CD4-positive, alpha-beta T cell (primary cell): ENCODE results near the gene IGFBP2. TPM values are rescaled to one million over a fixed set of nuclear protein-coding genes. Genes with fewer than 3 reads are reported as not detected.

Source experiments
- ATAC-seq: fragments of 200-7000 bp; cut with Tn5 transposase; one replicate; pipeline ENCODE4 v1.10.0; 2022; ENCODE audit warnings: mild to moderate bottlenecking; ENCODE audit not compliant: poor library complexity
- CTCF ChIA-PET: fragments of 350-600 bp; sonication (Branson Sonifier 250); formaldehyde crosslinking; loops from one replicate; lab custom pipeline; 2021; ENCODE audit warnings: antibody characterized with exemption, inconsistent platforms; lab: Charles Lee
- POLR2A ChIA-PET: fragments of 350-600 bp; sonication (Branson Sonifier 250); formaldehyde crosslinking; loops from one replicate; lab custom pipeline; 2021; ENCODE audit warnings: antibody characterized with exemption, inconsistent platforms; lab: Charles Lee
- DNase-seq, 14 experiments: peaks; one replicate each; pipeline ENCODE4 v3.0.0-alpha.2; 2013 to 2020; ENCODE audit warnings: mixed read lengths in 2 of 14
- H3K27ac ChIP-seq, 2 donors: one replicate each; pipeline versions ENCODE4 v1.5.1 to v1.7.0; 2013; ENCODE audit warnings: low read length in 2 of 2, low read depth in 1 of 2, mild to moderate bottlenecking in 1 of 2
- H3K27me3 ChIP-seq, 2 experiments: 1 replicate in 1 of 2; 2 replicates in 1 of 2; pipeline versions ENCODE4 v1.6.1 to v1.7.0; 2013; ENCODE audit warnings: low read length in 2 of 2, control low read depth in 1 of 2, mild to moderate bottlenecking in 1 of 2, moderate library complexity in 1 of 2; ENCODE audit not compliant: insufficient read depth in 2 of 2, control insufficient read depth in 1 of 2
- H3K36me3 ChIP-seq: one replicate; pipeline ENCODE4 v1.6.1; 2013; ENCODE audit warnings: low read length, control low read depth; ENCODE audit not compliant: insufficient read depth
- H3K4me1 ChIP-seq: one replicate; pipeline ENCODE4 v1.6.1; 2013; ENCODE audit warnings: low read length, control low read depth; ENCODE audit not compliant: insufficient read depth
- H3K4me3 ChIP-seq: one replicate; pipeline ENCODE4 v1.5.1; 2013; ENCODE audit warnings: mild to moderate bottlenecking, low read length, moderate library complexity
- H3K9me3 ChIP-seq, 2 experiments: 1 replicate in 1 of 2; 2 replicates in 1 of 2; pipeline versions ENCODE4 v1.6.1 to v1.7.0; 2013; ENCODE audit warnings: low read length in 2 of 2, mild to moderate bottlenecking in 2 of 2, control low read depth in 1 of 2, moderate library complexity in 1 of 2; ENCODE audit not compliant: control insufficient read depth in 1 of 2, insufficient read depth in 1 of 2
- H3K27ac Mint-ChIP-seq: one replicate; pipeline ENCODE4 v1.8.0; 2020; ENCODE audit warnings: mixed read lengths
- H3K27me3 Mint-ChIP-seq: one replicate; pipeline ENCODE4 v1.8.0; 2021; ENCODE audit warnings: mixed read lengths
- H3K36me3 Mint-ChIP-seq: one replicate; pipeline ENCODE4 v1.8.0; 2021; ENCODE audit warnings: low read depth, mixed read lengths
- H3K4me1 Mint-ChIP-seq: one replicate; pipeline ENCODE4 v1.8.0; 2021; ENCODE audit warnings: low read depth, mixed read lengths
- H3K4me3 Mint-ChIP-seq: one replicate; pipeline ENCODE4 v1.8.0; 2020; ENCODE audit warnings: mild to moderate bottlenecking, mixed read lengths
- H3K9me3 Mint-ChIP-seq: one replicate; pipeline ENCODE4 v1.8.0; 2020; ENCODE audit warnings: mixed read lengths
- CTCF ChIP-seq: fragments of 200-600 bp; IDR thresholded peaks from one replicate; pipeline ENCODE4 v1.8.0; 2022; ENCODE audit warnings: antibody characterized with exemption, mild to moderate bottlenecking
- intact Hi-C, 2 experiments: fragments of 100-400 bp; cut with DNase I in 1 of 2; cut with micrococcal nuclease in 1 of 2; formaldehyde crosslinking; loops; one replicate each; pipeline versions ENCODE4 v1.15.1 to v1.9.0; 2023 to 2025; cut with DNase I, micrococcal nuclease
- polyA plus RNA-seq, 2 donors: library from polyadenylated mRNA; unstranded; fragments of 120-200 nt; gene quantifications; one replicate each; pipeline ENCODE4 v1.2.1, GENCODE V29; 2013
- total RNA-seq, 174 experiments: library from RNA in 2 of 174; stranded (reverse) in 2 of 174; gene quantifications; one replicate each; pipeline ENCODE4 v1.2.3 and lab custom pipeline; 2021 to 2026

Gene IGFBP2
- total RNA-seq, result not detected
- polyA plus RNA-seq (2013, experiment 1 of 2), result 0.21 TPM
- polyA plus RNA-seq (2013, experiment 2 of 2), result 4.3 TPM
- total RNA-seq (lab: John Stamatoyannopoulos, UW), result 0 to 6.3 (median 0.06) reads per million in 172 experiments

- CTCF ChIA-PET, result no interaction called here
- Mint-ChIP-seq H3K4me1 (peaks cover 32% of the 10 kb centered on the region), H3K4me3 (peak within 1 kb of the TSS; percentile 76), H3K27me3 (peaks cover 78% of the 10 kb centered on the region), H3K27ac (no peak within 1 kb of the TSS), H3K9me3 (no peaks in the 10 kb centered on the region), H3K36me3 (no peaks in the 10 kb centered on the region)
- TF ChIP-seq CTCF, result no peak
- peak within 1 kb of the TSS; percentile 14 for H3K4me3 ChIP-seq
- peaks cover 24 to 49% of the 10 kb centered on the region in 2 experiments for H3K27me3 ChIP-seq
- H3K36me3 ChIP-seq, result no peaks in the 10 kb centered on the region
- peaks cover 0 to 10% of the 10 kb centered on the region in 2 experiments for H3K9me3 ChIP-seq
- DNase-seq (peak in 1 of 14 experiments; percentile 16), ATAC-seq (no peak)
- POLR2A ChIA-PET, result no interaction called here
- intact Hi-C loops, result no loop called here
- H3K4me1 ChIP-seq, result peaks cover 11% of the 10 kb centered on the region
- no peak within 1 kb of the TSS for H3K27ac ChIP-seq
Measured at GRCh38 chr2:216632952-216633615, at the start of gene IGFBP2. Gene IGFBP2, plus strand, starts transcription at chr2:216633420. Its CDS starts 104 bp downstream, at chr2:216633524.

GRCh38 chr2:216583606-216584005, 49.6 kb upstream of the IGFBP2 start:
- Mint-ChIP-seq H3K27me3 (peaks cover 38% of the 10 kb centered on the region), H3K4me1 (no peaks in the 10 kb centered on the region), H3K9me3 (no peaks in the 10 kb centered on the region), H3K4me3 (no peak overlapping the region), H3K36me3 (no peaks in the 10 kb centered on the region), H3K27ac (no peak overlapping the region)
- POLR2A ChIA-PET, result no interaction called here
- Histone ChIP-seq H3K4me1 (no peaks in the 10 kb centered on the region), H3K27ac (no peak overlapping the region), H3K27me3 (peaks cover 0 to 19% of the 10 kb centered on the region in 2 experiments), H3K36me3 (no peaks in the 10 kb centered on the region), H3K9me3 (no peaks in the 10 kb centered on the region), H3K4me3 (no peak overlapping the region)
- no peak for ATAC-seq
- CTCF ChIA-PET, result no interaction called here
- no peak for DNase-seq
- intact Hi-C loops, result no loop called here
- no peak for TF ChIP-seq CTCF

GRCh38 chr2:216584112-216584511, 49.1 kb upstream of the IGFBP2 start:
- Histone ChIP-seq H3K27ac (no peak overlapping the region), H3K4me1 (no peaks in the 10 kb centered on the region), H3K27me3 (peaks cover 0 to 20% of the 10 kb centered on the region in 2 experiments), H3K9me3 (no peaks in the 10 kb centered on the region), H3K4me3 (no peak overlapping the region), H3K36me3 (no peaks in the 10 kb centered on the region)
- Mint-ChIP-seq H3K36me3 (no peaks in the 10 kb centered on the region), H3K4me1 (no peaks in the 10 kb centered on the region), H3K27me3 (peaks cover 41% of the 10 kb centered on the region), H3K4me3 (no peak overlapping the region), H3K9me3 (no peaks in the 10 kb centered on the region), H3K27ac (no peak overlapping the region)
- DNase-seq (no peak), ATAC-seq (no peak)
- POLR2A ChIA-PET, result no interaction called here
- TF ChIP-seq CTCF, result no peak
- intact Hi-C loops, result no loop called here
- CTCF ChIA-PET, result no interaction called here
